Measurements from ENCODE around the gene SLC7A5.

Gene SLC7A5

GRCh38 chr16:87839542-87840270, 29.6 kb downstream of the SLC7A5 start:
- TF ChIP-seq CTCF (IDR thresholded peaks at IDR 0.05; ENCODE audit: low read depth, low read length, missing control alignments): no peak
- DNase-seq (ENCODE audit: low read depth): no peak
- H3K4me3 ChIP-seq (ENCODE audit: low read depth, low read length): no peak overlapping the region
- in situ Hi-C loops (cut with HindIII; ENCODE audit: low sequenced_read_pairs): no loop called here

GRCh38 chr16:87838643-87839541, 30.4 kb downstream of the SLC7A5 start:
- TF ChIP-seq CTCF (IDR thresholded peaks at IDR 0.05; ENCODE audit: low read depth, low read length, missing control alignments): no peak
- DNase-seq (ENCODE audit: low read depth): no peak
- in situ Hi-C loops (cut with HindIII; ENCODE audit: low sequenced_read_pairs): no loop called here
- no peak overlapping the region for H3K4me3 ChIP-seq (ENCODE audit: low read depth, low read length)

GRCh38 chr16:87837627-87838289, 31.5 kb downstream of the SLC7A5 start:
- H3K4me3 ChIP-seq (ENCODE audit: low read depth, low read length): no peak overlapping the region
- TF ChIP-seq CTCF (IDR thresholded peaks at IDR 0.05; ENCODE audit: low read depth, low read length, missing control alignments): no peak
- DNase-seq (ENCODE audit: low read depth): no peak
- in situ Hi-C loops (cut with HindIII; ENCODE audit: low sequenced_read_pairs): no loop called here

GRCh38 chr16:87836844-87837581, 32.3 kb downstream of the SLC7A5 start:
- no peak for DNase-seq (ENCODE audit: low read depth)

GRCh38 chr16:87836346-87836843, 32.9 kb downstream of the SLC7A5 start:
- TF ChIP-seq CTCF (IDR thresholded peaks at IDR 0.05; ENCODE audit: low read depth, low read length, missing control alignments): no peak
- in situ Hi-C loops (cut with HindIII; ENCODE audit: low sequenced_read_pairs): no loop called here
- no peak for DNase-seq (ENCODE audit: low read depth)
- no peak overlapping the region for H3K4me3 ChIP-seq (ENCODE audit: low read depth, low read length)

More at GRCh38 chr16:87836844-87837581, 32.3 kb downstream of the SLC7A5 start:
- no peak for TF ChIP-seq CTCF (IDR thresholded peaks at IDR 0.05; ENCODE audit: low read depth, low read length, missing control alignments)
- no peak overlapping the region for H3K4me3 ChIP-seq (ENCODE audit: low read depth, low read length)
- in situ Hi-C loops (cut with HindIII; ENCODE audit: low sequenced_read_pairs): no loop called here
